OCI-LY7 (cell line): ENCODE results near the gene TCP10L.

Experiments used
- EZH2phosphoT487 ChIP-seq: fragments of 200-600 bp; sonication (generic); IDR thresholded peaks from 2 replicates; pipeline ENCODE4 v1.6.1; 2018; ENCODE audit warnings: low read depth, borderline replicate concordance, mild to moderate bottlenecking, mixed run types, antibody characterized with exemption, low read length, moderate library complexity, mixed read lengths
- TF ChIP-seq, protein P1 (sequence below): fragments of 200-600 bp; sonication (generic); conservative IDR thresholded peaks from 2 replicates; pipeline ENCODE4 v1.5.1; 2014; ENCODE audit warnings: mild to moderate bottlenecking, antibody characterized with exemption, low read length, moderate library complexity, mixed read lengths

DNA sequence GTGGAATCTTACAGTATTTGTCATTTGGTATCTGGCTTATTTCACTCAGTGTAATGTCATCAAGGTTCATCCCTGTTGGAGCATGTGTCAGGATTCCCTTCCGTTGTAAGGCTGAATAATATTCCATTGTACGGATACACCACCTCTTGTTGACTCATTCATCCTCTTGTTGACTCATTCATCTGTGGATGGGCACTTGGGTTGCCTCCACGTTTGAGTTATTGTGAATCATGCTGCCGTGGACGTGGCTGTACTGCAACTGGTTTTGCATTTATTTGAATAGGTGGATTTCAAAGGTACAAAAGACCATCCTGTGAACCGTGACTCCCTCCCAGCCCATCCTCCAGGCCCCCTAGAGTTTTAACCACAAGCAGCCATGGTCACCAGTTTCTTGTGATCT lies 11.9 kb upstream of the TCP10L start:
- TF ChIP-seq, protein P1, sequence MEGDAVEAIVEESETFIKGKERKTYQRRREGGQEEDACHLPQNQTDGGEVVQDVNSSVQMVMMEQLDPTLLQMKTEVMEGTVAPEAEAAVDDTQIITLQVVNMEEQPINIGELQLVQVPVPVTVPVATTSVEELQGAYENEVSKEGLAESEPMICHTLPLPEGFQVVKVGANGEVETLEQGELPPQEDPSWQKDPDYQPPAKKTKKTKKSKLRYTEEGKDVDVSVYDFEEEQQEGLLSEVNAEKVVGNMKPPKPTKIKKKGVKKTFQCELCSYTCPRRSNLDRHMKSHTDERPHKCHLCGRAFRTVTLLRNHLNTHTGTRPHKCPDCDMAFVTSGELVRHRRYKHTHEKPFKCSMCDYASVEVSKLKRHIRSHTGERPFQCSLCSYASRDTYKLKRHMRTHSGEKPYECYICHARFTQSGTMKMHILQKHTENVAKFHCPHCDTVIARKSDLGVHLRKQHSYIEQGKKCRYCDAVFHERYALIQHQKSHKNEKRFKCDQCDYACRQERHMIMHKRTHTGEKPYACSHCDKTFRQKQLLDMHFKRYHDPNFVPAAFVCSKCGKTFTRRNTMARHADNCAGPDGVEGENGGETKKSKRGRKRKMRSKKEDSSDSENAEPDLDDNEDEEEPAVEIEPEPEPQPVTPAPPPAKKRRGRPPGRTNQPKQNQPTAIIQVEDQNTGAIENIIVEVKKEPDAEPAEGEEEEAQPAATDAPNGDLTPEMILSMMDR: no peak
- TF ChIP-seq EZH2phosphoT487: no peak
